HEK293T (cell line): Measurements from ENCODE around the gene SMCP.

ENCODE experiments used
- ARNT ChIP-seq: fragments of 450-650 bp; IDR thresholded peaks from 2 replicates; pipeline ENCODE4 v1.6.1; 2017; ENCODE audit warnings: mild to moderate bottlenecking
- LEF1 ChIP-seq: fragments of 450-650 bp; IDR thresholded peaks from 2 replicates; pipeline ENCODE4 v1.6.1; 2017; ENCODE audit warnings: mild to moderate bottlenecking, borderline replicate concordance
- NFRKB ChIP-seq: fragments of 450-650 bp; IDR thresholded peaks from 2 replicates; pipeline ENCODE4 v1.6.1; 2016; ENCODE audit warnings: mild to moderate bottlenecking, moderate library complexity
- SP1 ChIP-seq: fragments of 450-650 bp; IDR thresholded peaks from 2 replicates; pipeline ENCODE4 v1.6.1; 2017
- TARDBP ChIP-seq: fragments of 450-650 bp; IDR thresholded peaks from 2 replicates; pipeline ENCODE4 v1.6.1; 2016

GRCh38 chr1:152909206-152909605 is 31.1 kb downstream of the SMCP start:
- no peak for TF ChIP-seq SP1
- no peak for TF ChIP-seq TARDBP
- TF ChIP-seq NFRKB = no peak
- no peak for TF ChIP-seq ARNT
- TF ChIP-seq LEF1 = no peak
